CD14-positive monocyte (primary cell): Measurements from ENCODE around the gene PHF21B. TPM values are rescaled to one million over a fixed set of nuclear protein-coding genes. Genes with fewer than 3 reads are reported as not detected.

ENCODE experiments used
- DNase-seq, 3 donors: peaks; one replicate each; pipeline ENCODE4 v3.0.0-alpha.2; 2011 to 2022
- H2AFZ ChIP-seq: 2 replicates; pipeline ENCODE4 v1.6.0; 2012; ENCODE audit warnings: mild to moderate bottlenecking, low read depth, low read length, inconsistent platforms; ENCODE audit not compliant: insufficient read depth, poor library complexity, severe bottlenecking
- H3K27ac ChIP-seq, 2 donors: 1 replicate in 1 of 2; 2 replicates in 1 of 2; pipeline ENCODE4 v1.5.1; 2012 to 2013; ENCODE audit warnings: low read length in 2 of 2, control low read depth in 1 of 2, inconsistent platforms in 1 of 2, low read depth in 1 of 2, mild to moderate bottlenecking in 1 of 2
- H3K27me3 ChIP-seq, 2 donors: one replicate each; pipeline versions ENCODE4 v1.6.0 to v1.6.1; 2011 to 2013; ENCODE audit warnings: low read length in 2 of 2; ENCODE audit not compliant: control insufficient read depth in 2 of 2, insufficient read depth in 2 of 2
- H3K36me3 ChIP-seq, 2 donors: replicated peaks in 1 of 2; 1 replicate in 1 of 2; 2 replicates in 1 of 2; pipeline versions ENCODE4 v1.5.1 to v1.6.1; 2012 to 2013; ENCODE audit warnings: low read length in 2 of 2, control low read depth in 1 of 2, inconsistent platforms in 1 of 2, mild to moderate bottlenecking in 1 of 2; ENCODE audit not compliant: insufficient read depth in 2 of 2, control insufficient read depth in 1 of 2
- H3K4me1 ChIP-seq, 2 donors: 1 replicate in 1 of 2; 2 replicates in 1 of 2; pipeline versions ENCODE4 v1.5.1 to v1.6.1; 2012 to 2013; ENCODE audit warnings: low read length in 2 of 2, control low read depth in 1 of 2, inconsistent platforms in 1 of 2, mild to moderate bottlenecking in 1 of 2, moderate library complexity in 1 of 2; ENCODE audit not compliant: insufficient read depth in 2 of 2, control insufficient read depth in 1 of 2
- H3K4me2 ChIP-seq: replicated peaks from 2 replicates; pipeline ENCODE3; 2012; ENCODE audit warnings: low read length, moderate library complexity, mild to moderate bottlenecking; ENCODE audit not compliant: poor library complexity, severe bottlenecking; ENCODE audit errors: extremely low read depth
- H3K4me3 ChIP-seq, 3 experiments: fragments of 200-600 bp in 1 of 3; sonication (generic) in 1 of 3; replicated peaks in 1 of 3; 1 replicate in 2 of 3; 2 replicates in 1 of 3; pipeline ENCODE4 v1.5.1; 2011 to 2013; ENCODE audit warnings: low read length in 3 of 3, mild to moderate bottlenecking in 3 of 3, control low read depth in 2 of 3, low read depth in 2 of 3, inconsistent platforms in 1 of 3, moderate library complexity in 1 of 3
- H3K79me2 ChIP-seq: 2 replicates; pipeline ENCODE4 v1.6.0; 2012; ENCODE audit warnings: mild to moderate bottlenecking, control low read depth, inconsistent platforms, low read length, moderate library complexity; ENCODE audit not compliant: insufficient read depth
- H3K9ac ChIP-seq: 2 replicates; pipeline ENCODE4 v1.6.0; 2017; ENCODE audit warnings: low read length, mild to moderate bottlenecking; ENCODE audit not compliant: insufficient read depth, poor library complexity, severe bottlenecking
- H3K9me3 ChIP-seq, 2 donors: replicated peaks in 1 of 2; 1 replicate in 1 of 2; 2 replicates in 1 of 2; pipeline versions ENCODE4 v1.5.1 to v1.6.1; 2012 to 2013; ENCODE audit warnings: low read length in 2 of 2, control low read depth in 1 of 2; ENCODE audit not compliant: control insufficient read depth in 1 of 2, insufficient read depth in 1 of 2
- H4K20me1 ChIP-seq: 2 replicates; pipeline ENCODE4 v1.6.0; 2012; ENCODE audit warnings: mild to moderate bottlenecking, low read length, control low read depth, moderate library complexity; ENCODE audit not compliant: insufficient read depth
- H3K27ac Mint-ChIP-seq, 7 donors: one replicate each; pipeline ENCODE4 v1.8.0; 2020; ENCODE audit warnings: mild to moderate bottlenecking in 7 of 7, mixed read lengths in 7 of 7, moderate library complexity in 6 of 7, inconsistent platforms in 2 of 7
- H3K27me3 Mint-ChIP-seq, 3 donors: one replicate each; pipeline ENCODE4 v1.8.0; 2021 to 2022; ENCODE audit warnings: low read depth in 3 of 3, mild to moderate bottlenecking in 3 of 3, mixed read lengths in 3 of 3, moderate library complexity in 3 of 3, inconsistent platforms in 1 of 3
- H3K36me3 Mint-ChIP-seq, 2 donors: one replicate each; pipeline ENCODE4 v1.8.0; 2020; ENCODE audit warnings: mixed read lengths in 2 of 2, inconsistent platforms in 1 of 2, mild to moderate bottlenecking in 1 of 2
- H3K4me1 Mint-ChIP-seq: one replicate; pipeline ENCODE4 v1.8.0; 2020; ENCODE audit warnings: mild to moderate bottlenecking, mixed read lengths
- H3K4me3 Mint-ChIP-seq, 2 donors: one replicate each; pipeline ENCODE4 v1.8.0; 2020; ENCODE audit warnings: mild to moderate bottlenecking in 2 of 2, mixed read lengths in 2 of 2, moderate library complexity in 1 of 2
- H3K9me3 Mint-ChIP-seq, 7 donors: one replicate each; pipeline ENCODE4 v1.8.0; 2020 to 2022; ENCODE audit warnings: mixed read lengths in 7 of 7, mild to moderate bottlenecking in 6 of 7, moderate library complexity in 6 of 7, inconsistent platforms in 2 of 7
- WGBS: methylation state at CpG from one replicate; pipeline ENCODE4 v1.1.5; 2013; ENCODE audit warnings: missing lambda C conversion rate; ENCODE audit not compliant: insufficient coverage; 5-methylcytosine and 5-hydroxymethylcytosine counted together
- intact Hi-C, 2 donors: fragments of 100-400 bp; cut with micrococcal nuclease; formaldehyde crosslinking; loops; one replicate each; pipeline versions ENCODE4 v1.15.0 to v1.15.1; 2023
- polyA plus RNA-seq, 3 donors: library from polyadenylated mRNA; depleted of rRNA in 1 of 3; unstranded in 2 of 3; stranded (reverse) in 1 of 3; fragments of 300-500 nt in 2 of 3; fragments of >200 nt in 1 of 3; fragmentation: Illumina TruSeq in 2 of 3; gene quantifications; 1 replicate in 2 of 3; 2 replicates in 1 of 3; pipeline ENCODE4 v1.2.3, GENCODE V29; 2012 to 2021
- TF ChIP-seq, protein P1 (sequence below): fragments of 200-600 bp; IDR thresholded peaks from one replicate; pipeline ENCODE4 v1.8.0; 2022; ENCODE audit warnings: antibody characterized with exemption, mild to moderate bottlenecking

PHF21B gene
- polyA plus RNA-seq, 3 donors: not detected

DNA sequence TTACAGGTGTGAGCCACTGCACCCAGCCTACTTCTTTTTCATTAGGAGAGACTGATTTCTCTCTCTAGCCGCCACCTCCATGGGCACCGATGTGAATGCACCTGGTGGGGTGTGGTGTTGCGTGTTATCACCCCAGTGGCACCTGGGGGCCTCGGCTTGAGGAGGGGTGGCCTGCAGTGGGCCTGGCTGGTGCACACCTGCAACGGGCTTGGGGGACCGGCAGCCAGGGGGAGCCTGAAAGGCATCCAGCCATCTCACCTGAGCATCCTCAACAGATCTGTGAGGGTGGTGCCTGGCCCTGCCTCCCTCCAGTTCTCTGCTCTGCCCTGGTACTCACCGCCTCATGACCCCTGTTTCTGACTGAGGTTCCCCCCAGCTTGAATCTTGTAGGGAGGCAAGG lies 148.6 kb downstream of the PHF21B start:
- no peaks in the 10 kb centered on the region for H3K36me3 ChIP-seq
- no peak overlapping the region for H3K27ac ChIP-seq
- no peaks in the 10 kb centered on the region for H3K4me1 Mint-ChIP-seq
- no peak overlapping the region for H3K4me2 ChIP-seq
- no peaks in the 10 kb centered on the region for H4K20me1 ChIP-seq
- intact Hi-C loops: no loop called here
- DNase-seq: no peak
- no peak overlapping the region for H3K4me3 ChIP-seq
- no peak overlapping the region for H3K27ac Mint-ChIP-seq
- H2AFZ ChIP-seq: no peak overlapping the region
- peaks cover 0 to 6% (median 3%) of the 10 kb centered on the region in 3 donors for H3K27me3 Mint-ChIP-seq
- no peaks in the 10 kb centered on the region for H3K27me3 ChIP-seq
- no peak overlapping the region for H3K9ac ChIP-seq
- H3K4me1 ChIP-seq: no peaks in the 10 kb centered on the region
- no peak overlapping the region for H3K4me3 Mint-ChIP-seq
- TF ChIP-seq, protein P1, sequence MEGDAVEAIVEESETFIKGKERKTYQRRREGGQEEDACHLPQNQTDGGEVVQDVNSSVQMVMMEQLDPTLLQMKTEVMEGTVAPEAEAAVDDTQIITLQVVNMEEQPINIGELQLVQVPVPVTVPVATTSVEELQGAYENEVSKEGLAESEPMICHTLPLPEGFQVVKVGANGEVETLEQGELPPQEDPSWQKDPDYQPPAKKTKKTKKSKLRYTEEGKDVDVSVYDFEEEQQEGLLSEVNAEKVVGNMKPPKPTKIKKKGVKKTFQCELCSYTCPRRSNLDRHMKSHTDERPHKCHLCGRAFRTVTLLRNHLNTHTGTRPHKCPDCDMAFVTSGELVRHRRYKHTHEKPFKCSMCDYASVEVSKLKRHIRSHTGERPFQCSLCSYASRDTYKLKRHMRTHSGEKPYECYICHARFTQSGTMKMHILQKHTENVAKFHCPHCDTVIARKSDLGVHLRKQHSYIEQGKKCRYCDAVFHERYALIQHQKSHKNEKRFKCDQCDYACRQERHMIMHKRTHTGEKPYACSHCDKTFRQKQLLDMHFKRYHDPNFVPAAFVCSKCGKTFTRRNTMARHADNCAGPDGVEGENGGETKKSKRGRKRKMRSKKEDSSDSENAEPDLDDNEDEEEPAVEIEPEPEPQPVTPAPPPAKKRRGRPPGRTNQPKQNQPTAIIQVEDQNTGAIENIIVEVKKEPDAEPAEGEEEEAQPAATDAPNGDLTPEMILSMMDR: no peak
- H3K9me3 Mint-ChIP-seq: peaks cover 0 to 10% (median 2%) of the 10 kb centered on the region in 7 donors
- H3K79me2 ChIP-seq: no peaks in the 10 kb centered on the region
- no peaks in the 10 kb centered on the region for H3K36me3 Mint-ChIP-seq
- WGBS: 100% methylated on average over 2 of the region's 7 CpGs
- no peaks in the 10 kb centered on the region for H3K9me3 ChIP-seq

DNA sequence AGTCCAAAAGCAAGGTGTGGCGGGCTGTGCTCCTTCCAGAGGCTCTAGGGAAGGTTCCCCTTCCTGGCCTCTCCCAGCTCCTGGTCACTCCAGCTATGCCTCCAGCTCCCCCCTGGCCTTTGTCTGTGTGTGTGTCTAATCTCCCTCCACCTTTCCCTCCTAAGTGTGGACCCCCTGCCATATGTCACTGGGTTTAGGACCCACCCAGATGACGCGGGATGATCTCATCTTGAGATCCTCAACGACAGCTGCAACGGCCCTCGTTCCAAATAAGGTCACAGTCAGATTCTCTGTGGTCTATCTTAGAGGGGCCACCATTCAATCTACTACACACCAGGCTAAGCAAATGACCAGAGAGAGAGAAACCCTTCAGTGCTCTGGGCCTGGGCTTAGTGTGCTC lies 149.5 kb downstream of the PHF21B start:
- Histone ChIP-seq H3K9me3 (no peaks in the 10 kb centered on the region), H3K9ac (no peak overlapping the region), H3K4me3 (no peak overlapping the region), H3K4me1 (no peaks in the 10 kb centered on the region), H3K27me3 (no peaks in the 10 kb centered on the region), H4K20me1 (no peaks in the 10 kb centered on the region), H3K27ac (no peak overlapping the region), H3K4me2 (no peak overlapping the region), H3K36me3 (no peaks in the 10 kb centered on the region), H3K79me2 (no peaks in the 10 kb centered on the region), H2AFZ (no peak overlapping the region)
- Mint-ChIP-seq H3K4me1 (no peaks in the 10 kb centered on the region), H3K36me3 (no peaks in the 10 kb centered on the region), H3K27ac (no peak overlapping the region), H3K9me3 (peaks cover 0 to 6% (median 2%) of the 10 kb centered on the region in 7 donors), H3K4me3 (no peak overlapping the region), H3K27me3 (peaks cover 2 to 4% (median 2%) of the 10 kb centered on the region in 3 donors)
- intact Hi-C loops: no loop called here
- DNase-seq: no peak
- TF ChIP-seq, protein P1: no peak
- WGBS: 83% methylated on average over 3 of the region's 6 CpGs
